Activated naive CD4-positive, alpha-beta T cell treated with Interleukin-2 at 50 U/mL for 16 hours (primary cell): ENCODE measurements around the gene NFKBIL1.
"Not testable (repeated sequence)": the region's sequence is repeated elsewhere in the genome, so short reads cannot be mapped to it uniquely, and the experiment has no call there.

ENCODE experiments used
- DNase-seq: peaks from one replicate; pipeline ENCODE4 v3.0.0-alpha.2; 2020

Gene NFKBIL1

GRCh38 chr6:31546958-31547726 lies at the start of gene NFKBIL1:
TSS of gene NFKBIL1 (plus strand) at chr6:31547608. CDS start at chr6:31547695, 87 bp downstream.
- DNase-seq, result peak; percentile 91

DNA sequence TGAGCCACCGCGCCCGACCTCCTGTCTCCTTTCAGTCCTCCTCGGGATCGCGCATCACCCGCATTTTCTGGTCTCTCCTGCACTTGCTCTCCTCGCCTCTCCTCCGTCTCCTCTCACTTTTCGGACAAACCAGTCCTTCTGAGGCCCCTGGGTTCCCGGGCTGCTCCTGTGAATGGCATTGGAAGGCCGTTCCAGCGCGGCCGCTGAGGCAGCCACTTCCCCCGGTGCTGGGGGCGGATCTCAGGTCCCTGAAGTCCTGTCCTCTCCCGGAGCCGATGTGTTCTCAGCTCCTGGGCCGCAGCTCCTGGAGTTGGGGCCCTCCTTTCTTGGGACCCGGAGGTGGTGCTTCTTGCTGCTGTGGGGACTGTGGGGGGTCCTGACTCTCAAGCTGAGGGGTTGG lies 48.7 kb upstream of the NFKBIL1 start:
- DNase-seq, result no peak

DNA sequence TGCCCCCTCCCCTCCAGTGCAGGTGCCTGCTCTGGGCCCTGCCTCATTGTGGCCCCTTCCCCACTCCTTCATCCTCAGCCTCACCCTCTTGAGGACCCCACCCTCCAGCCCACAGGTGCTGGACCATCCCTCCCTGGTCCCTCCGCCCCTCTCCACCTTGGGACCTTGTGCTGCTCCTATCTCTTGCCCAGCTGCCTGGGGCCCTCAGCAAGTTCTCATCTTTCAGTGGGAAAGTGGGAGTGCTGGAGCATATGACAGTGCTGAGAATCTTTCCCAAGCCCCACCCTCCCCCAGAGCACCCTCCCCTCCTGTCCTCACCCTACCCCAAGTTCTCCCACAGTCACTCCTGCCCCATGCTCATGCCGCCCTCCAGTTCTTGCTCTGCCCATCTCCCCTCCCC lies 47.8 kb upstream of the NFKBIL1 start:
- not testable (repeated sequence) for DNase-seq

DNA sequence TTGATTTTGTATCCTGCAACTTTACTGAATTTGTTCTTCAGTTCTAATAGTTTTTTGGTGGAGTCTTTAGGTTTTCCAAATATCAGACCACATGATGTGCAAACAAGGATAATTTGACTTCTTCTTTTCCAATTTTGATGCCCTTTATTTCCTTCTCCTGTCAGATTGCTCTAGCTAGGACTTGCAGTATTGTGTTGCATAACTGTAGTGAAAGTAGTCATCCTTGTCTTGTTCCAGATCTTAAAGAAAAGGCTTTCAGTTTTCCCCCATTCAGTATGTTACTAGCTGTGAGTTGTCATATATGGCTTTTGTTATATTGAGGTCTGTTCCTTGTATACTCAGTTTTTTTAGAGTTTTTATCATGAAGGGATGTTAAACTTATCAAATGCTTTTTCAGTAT lies 44.8 kb upstream of the NFKBIL1 start:
- DNase-seq, result no peak

- DNase-seq, result not testable (repeated sequence)
Measured at GRCh38 chr6:31509036-31509435, 38.4 kb upstream of the NFKBIL1 start.

GRCh38 chr6:31510007-31510406 lies 37.4 kb upstream of the NFKBIL1 start:
- no peak for DNase-seq

- DNase-seq, result no peak
Measured at GRCh38 chr6:31513456-31514165, 33.8 kb upstream of the NFKBIL1 start.

- no peak for DNase-seq
Measured at GRCh38 chr6:31521835-31522234, 25.6 kb upstream of the NFKBIL1 start.

GRCh38 chr6:31525553-31525931 lies 21.9 kb upstream of the NFKBIL1 start:
- no peak for DNase-seq

DNA sequence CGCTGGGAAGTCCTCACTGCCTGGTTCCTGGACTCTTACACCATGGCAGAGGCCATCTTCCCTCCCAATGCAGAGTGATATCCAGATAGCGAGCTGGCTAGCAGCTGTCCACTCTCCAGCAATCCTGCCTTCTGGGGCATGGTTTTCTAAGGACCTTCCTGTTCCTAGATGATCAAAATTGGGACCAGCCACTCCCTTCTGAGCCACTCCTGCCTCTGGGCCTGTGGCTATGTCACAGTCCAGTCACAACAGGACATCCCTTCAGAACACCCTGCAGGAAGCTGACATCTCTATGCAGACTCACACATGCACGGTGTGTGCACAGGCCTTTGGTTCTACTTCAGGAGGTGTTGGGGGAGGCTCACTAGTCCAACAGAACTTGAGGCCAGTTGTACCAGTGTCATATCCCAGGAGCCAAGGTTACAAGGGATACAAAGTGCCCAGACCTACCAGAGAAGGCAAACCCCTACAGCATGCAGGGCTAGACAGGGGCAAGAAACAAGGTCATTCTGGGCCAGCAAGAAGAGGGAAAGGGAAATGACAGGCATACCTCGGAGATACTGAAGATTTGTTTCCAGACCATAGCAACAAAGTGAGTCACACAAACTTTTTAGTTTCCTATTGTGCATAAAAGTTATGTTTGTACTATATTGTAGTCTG lies 21.3 kb upstream of the NFKBIL1 start:
- DNase-seq, result no peak

DNA sequence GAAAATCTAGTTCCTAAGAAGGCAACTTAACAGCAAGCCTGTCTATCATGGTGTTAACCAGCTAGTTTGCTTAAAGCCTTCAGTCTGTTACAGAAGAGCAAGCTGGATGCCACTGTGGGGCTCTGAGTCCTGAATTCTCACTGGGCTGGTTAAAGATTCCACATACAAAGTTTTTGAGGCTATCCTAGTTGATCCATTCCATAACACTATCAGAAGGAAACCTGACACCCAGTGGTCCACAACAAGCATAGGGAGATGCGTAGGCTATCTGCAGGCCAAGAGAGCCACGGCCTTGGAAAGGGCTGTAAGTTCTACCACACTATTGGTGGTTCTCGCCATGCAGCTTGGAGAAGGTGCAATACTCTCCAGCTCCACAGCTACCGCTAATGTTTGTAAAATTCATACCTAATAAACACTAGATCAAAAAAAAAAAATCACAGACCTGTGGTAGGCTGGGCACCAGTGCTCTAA lies 19.1 kb upstream of the NFKBIL1 start:
- no peak for DNase-seq

- no peak for DNase-seq
Measured at GRCh38 chr6:31528821-31529328, 18.5 kb upstream of the NFKBIL1 start, which contains the start of gene MCCD1. TSS of gene MCCD1 (plus strand) at chr6:31528962. CDS start at chr6:31529015, 53 bp downstream.

DNA sequence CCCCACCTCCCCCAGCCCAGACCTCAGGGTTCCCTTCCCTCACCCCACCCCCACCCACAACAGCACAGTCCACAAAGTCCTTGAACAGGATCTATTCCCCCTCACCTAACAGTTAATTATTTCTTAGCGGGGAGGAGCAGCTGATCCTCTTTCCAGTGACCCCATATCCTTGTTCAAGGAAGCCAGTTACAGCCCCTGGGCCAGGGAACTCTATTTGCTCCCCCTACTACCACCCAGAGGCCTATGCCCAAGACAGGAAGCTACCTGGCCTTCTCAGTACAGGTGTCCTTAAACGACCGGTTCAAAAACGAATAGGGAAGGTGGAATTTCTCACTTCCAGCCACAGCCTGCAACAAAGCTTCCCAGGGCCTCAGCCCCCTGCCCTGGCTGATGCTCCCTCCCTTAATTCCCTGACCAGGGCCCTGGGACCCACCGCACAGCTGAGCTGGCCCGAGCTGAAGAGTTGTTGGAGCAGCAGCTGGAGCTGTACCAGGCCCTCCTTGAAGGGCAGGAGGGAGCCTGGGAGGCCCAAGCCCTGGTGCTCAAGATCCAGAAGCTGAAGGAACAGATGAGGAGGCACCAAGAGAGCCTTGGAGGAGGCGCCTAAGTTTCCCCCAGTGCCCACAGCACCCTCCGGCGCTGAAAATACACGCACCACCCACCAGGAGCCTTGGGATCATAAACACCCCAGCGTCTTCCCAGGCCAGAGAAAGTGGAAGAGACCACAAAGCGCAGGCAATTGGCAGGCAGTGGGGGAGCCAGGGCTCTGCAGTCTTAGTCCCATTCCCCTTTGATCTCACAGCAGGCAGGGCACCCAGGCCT lies 17.9 kb upstream of the NFKBIL1 start:
- no peak for DNase-seq

DNA sequence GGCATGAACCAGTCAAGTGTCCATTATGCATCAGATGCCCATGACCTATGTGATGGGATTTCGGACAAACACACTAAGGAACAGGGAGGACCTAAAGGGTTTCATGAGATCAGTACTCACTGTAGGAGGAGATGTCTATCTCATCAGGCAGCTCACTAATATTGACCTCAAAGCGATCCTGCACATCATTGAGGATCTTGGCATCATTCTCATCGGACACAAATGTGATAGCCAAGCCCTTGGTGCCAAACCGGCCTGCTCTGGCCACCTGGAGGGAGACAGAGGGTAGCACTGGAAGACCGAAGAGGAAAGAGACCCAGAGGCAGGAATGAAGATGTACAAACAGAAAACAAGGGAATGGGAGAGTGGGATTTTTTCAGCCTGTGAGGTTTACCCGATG lies 16.7 kb upstream of the NFKBIL1 start:
- no peak for DNase-seq

DNA sequence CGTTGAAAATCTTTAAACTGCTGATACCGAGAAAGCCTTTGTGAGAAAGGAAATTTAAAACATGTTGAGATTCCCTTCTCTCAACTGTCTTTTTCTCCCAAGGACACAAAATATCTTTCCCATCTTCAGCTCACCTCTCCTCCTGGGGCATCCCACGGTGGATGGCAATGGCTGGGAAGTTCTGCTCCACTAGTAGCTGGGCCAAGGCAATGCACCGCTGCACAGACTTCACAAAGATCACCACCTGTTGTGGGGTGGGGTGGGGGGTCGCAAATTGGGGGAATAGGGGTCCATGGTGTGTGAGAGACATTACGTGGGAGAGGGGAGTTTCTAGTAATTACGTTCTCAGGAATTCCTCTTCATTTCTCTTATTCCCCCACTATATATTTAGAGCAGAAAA lies 16.2 kb upstream of the NFKBIL1 start:
- DNase-seq, result no peak

DNA sequence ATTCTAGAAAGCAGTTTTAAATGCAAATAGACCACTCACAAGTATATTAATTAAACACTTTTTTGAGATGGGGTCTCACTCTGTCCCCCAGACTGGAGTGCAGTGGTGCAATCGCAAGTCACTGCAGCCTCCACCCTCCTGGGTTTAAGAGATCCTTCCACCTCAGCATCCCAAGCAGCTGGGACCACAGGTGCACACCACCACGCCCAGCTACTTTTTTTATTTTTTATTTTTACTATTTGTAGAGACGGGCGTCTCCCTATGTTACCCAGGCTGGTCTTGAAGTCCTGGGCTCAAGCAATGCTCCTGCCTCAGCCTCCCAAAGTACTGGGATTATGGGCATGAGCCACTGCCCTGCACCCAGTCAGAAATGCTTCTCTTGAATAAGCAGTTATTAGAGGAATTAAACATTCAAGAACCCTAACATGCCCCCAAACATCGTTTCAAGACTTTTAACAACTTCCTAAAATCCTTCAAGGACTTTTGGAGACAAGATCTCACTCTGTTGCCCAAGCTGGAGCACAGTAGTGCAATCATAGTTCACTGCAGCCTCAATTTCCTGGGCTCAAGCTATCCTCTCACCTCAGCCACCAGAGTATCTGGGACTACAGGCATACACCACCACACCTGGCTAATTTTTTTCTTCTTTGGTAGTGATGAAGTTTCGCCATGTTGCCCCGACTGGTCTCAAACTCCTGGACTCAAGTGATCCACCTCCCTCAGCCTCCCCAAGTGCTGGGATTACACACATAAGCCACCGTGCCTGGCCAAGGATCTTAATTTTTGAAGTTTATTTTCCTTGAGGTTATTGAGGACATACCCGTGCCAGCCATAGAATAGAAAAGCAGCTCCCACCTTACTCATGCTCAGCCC lies 15.4 kb upstream of the NFKBIL1 start:
- DNase-seq, result no peak

DNA sequence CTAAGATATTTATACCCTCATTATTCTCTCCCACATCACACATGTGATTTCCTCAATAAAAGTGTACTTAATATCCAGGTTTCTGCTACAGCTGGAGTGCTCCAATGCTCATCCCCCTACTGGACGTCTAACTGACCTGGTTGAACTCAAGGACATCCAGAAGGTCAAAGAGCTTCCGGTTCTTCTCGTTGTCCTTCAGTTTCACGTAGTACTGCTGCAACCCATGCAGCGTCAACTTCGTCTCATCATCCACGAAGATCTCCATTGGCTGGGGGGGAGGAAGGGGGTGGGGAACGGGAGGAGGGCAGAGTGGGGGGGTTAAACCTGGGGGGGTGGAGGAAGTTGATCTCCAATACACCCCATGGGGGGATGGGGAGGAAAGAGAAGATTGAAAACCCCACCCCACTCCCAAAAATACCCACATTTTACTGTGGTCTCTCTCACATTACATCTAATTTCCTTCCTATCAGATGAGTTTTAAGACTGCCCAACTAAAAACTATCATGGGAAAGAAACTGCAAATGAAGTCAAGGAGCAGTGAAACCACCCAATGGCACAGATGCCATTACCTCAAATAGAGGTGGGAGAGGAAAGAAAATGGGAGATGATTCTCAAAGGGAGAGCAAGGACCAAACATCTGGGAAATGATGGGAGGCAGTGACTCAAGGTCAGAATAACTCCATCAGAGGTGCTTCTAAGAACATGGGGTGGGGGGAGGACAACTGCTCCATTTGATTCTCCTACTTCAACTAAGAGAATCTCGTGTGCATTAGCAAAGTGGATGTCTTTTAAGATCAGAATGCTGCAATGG lies 14.6 kb upstream of the NFKBIL1 start:
- DNase-seq, result no peak

GRCh38 chr6:31533455-31533841 lies 14.0 kb upstream of the NFKBIL1 start:
- DNase-seq, result no peak

GRCh38 chr6:31534011-31534410 lies 13.4 kb upstream of the NFKBIL1 start:
- no peak for DNase-seq

DNA sequence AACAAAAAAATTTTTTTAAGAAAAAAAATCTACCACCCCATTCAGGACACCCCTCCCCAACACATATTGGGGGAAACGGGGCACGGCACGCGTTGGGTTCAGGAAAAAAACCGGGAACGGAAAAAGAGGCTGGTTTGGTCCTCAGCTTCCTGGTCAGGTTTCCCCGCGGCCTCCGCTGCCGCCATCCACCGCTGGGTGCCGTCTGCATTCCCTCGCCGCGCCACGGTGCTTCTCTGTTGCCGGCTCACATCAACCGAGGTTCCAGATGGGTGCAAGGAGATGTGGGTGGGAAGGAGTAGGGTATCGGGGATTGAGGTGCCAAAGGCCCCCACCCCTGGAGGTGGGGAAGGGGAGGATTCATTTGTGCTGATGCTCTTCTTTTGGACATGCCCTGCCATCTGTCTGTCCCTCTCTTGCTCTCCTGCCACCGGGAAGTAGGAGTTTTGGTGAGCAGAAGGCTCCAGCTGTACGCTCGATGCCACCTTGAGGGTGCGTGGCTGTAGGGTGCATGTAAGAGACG lies 12.8 kb upstream of the NFKBIL1 start:
- no peak for DNase-seq
